ENCODE results near the gene NEURL2. TPM values are rescaled to one million over a fixed set of nuclear protein-coding genes. Genes with fewer than 3 reads are reported as not detected.

The NEURL2 gene
- total and polyA plus RNA-seq, 4 donors, result 1.5 to 8.3 (median 4.9) TPM

GRCh38 chr20:45859916-45860315 lies 31.1 kb downstream of the NEURL2 start:
- H3K4me3 ChIP-seq, result no peak overlapping the region
- no peak for TF ChIP-seq CTCF (IDR thresholded peaks at IDR 0.05; ENCODE audit: control extremely low read depth, extremely low read depth)
- no peak overlapping the region for H3K9ac ChIP-seq (ENCODE audit: insufficient read depth in 1 of 2, low read length in 2 of 2)
- H3K27me3 ChIP-seq (ENCODE audit: control insufficient read depth in 3 of 3, insufficient read depth in 3 of 3, low read length in 2 of 3), result no peaks in the 10 kb centered on the region
- ATAC-seq (ENCODE audit: insufficient read depth, low FRiP score), result no peak
- no peaks in the 10 kb centered on the region for H3K9me3 ChIP-seq (ENCODE audit: control insufficient read depth in 4 of 4, insufficient read depth in 3 of 4, low read length in 3 of 4)
- peaks cover 0 to 4% (median 0%) of the 10 kb centered on the region in 4 donors for H3K36me3 ChIP-seq (ENCODE audit: control insufficient read depth in 4 of 4, insufficient read depth in 4 of 4, low read length in 4 of 4)
- DNase-seq, result no peak
- H3K27ac ChIP-seq (ENCODE audit: low read depth in 1 of 2, low read length in 1 of 2), result no peak overlapping the region
- H3K4me1 ChIP-seq (ENCODE audit: control insufficient read depth in 5 of 5, insufficient read depth in 5 of 5, low read length in 5 of 5), result peaks cover 2 to 19% (median 13%) of the 10 kb centered on the region in 5 donors
- 96 to 99% methylated on average over 5 of the region's 5 CpGs for WGBS, 2 donors

DNA sequence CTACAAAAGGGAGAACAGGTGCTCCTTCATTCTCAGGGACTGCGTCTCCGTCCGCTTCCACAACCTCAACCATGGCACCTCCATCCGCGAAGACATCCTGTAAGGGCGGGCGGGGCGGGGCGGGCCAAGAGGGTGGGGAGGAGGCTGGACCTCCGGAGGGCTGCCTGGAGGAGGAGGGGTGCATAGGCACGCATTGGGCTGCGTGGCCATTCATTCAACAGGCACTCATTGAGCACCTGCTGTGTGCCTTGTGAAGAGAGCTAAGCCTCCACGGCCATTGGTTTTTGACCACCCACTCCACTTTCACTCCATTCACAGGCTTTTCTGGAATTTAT lies 33.2 kb downstream of the NEURL2 start:
- TF ChIP-seq CTCF (IDR thresholded peaks at IDR 0.05; ENCODE audit: control extremely low read depth, extremely low read depth), result no peak
- Histone ChIP-seq H3K27me3 (ENCODE audit: control insufficient read depth in 3 of 3, insufficient read depth in 3 of 3, low read length in 2 of 3) (no peaks in the 10 kb centered on the region), H3K9me3 (ENCODE audit: control insufficient read depth in 4 of 4, insufficient read depth in 3 of 4, low read length in 3 of 4) (no peaks in the 10 kb centered on the region), H3K4me1 (ENCODE audit: control insufficient read depth in 5 of 5, insufficient read depth in 5 of 5, low read length in 5 of 5) (peaks cover 2 to 19% (median 13%) of the 10 kb centered on the region in 5 donors), H3K27ac (ENCODE audit: low read depth in 1 of 2, low read length in 1 of 2) (peak overlapping the region; percentile 65 to 77), H3K4me3 (peak overlapping the region; percentile 45), H3K36me3 (ENCODE audit: control insufficient read depth in 4 of 4, insufficient read depth in 4 of 4, low read length in 4 of 4) (peaks cover 0 to 8% (median 3%) of the 10 kb centered on the region in 4 donors), H3K9ac (ENCODE audit: insufficient read depth in 1 of 2, low read length in 2 of 2) (peak overlapping the region in 1 of 2 donors; percentile 67)
- ATAC-seq (ENCODE audit: insufficient read depth, low FRiP score), result peak; percentile 10
- DNase-seq, result peak in 1 of 3 donors; percentile 26
- WGBS, 2 donors, result 6 to 10% methylated on average over 13 of the region's 13 CpGs

DNA sequence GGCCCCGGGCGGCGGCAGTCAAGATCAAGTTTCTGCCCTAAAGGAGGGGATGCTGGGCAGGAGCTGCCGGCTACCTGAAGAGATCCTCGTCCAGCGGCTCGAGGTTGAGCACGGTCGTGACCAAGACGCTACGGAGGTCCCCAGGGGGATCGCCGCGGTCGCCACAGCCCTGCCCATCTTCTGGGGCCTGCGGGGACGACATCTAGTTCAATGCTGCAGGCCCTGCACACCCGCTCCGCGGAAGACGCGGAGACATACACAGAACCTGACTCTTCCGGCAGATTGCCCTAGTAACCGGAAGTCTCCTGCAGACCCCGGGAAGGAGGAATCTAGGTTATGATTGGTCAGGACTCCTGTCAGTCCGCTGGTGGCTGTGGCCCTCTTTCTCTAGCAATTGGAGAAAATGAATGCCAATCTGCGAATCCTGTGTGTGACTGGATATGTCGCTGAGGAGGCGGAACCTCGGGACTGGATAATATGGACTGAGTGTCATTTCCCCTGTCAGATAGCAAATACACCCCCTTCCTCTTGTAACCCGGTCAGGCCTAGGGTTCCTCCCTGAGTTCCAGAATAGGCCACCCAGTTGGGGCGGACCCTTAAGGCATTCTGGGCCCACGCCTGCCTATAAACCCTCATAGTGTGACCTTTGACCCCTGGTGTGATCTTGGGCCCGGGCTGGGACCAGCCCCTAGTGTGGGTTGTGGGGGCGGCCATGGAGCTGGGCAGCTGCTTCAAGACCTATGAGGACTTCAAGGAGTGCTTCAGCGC lies 33.7 kb downstream of the NEURL2 start, which contains the start of the genes ACOT8 and ZSWIM3:
TSS of gene ACOT8 (minus strand) at position 279 of the 768 bp plus-strand sequence. CDS start at position 202, 77 bp downstream.
TSS of gene ZSWIM3 (plus strand) at position 501 of the 768 bp plus-strand sequence. CDS start at position 713, 212 bp downstream.
- WGBS, 2 donors, result 0% methylated on average over 35 to 36 of the region's 36 CpGs
- Histone ChIP-seq H3K27me3 (ENCODE audit: control insufficient read depth in 3 of 3, insufficient read depth in 3 of 3, low read length in 2 of 3) (no peaks in the 10 kb centered on the region), H3K9me3 (ENCODE audit: control insufficient read depth in 4 of 4, insufficient read depth in 3 of 4, low read length in 3 of 4) (no peaks in the 10 kb centered on the region), H3K36me3 (ENCODE audit: control insufficient read depth in 4 of 4, insufficient read depth in 4 of 4, low read length in 4 of 4) (peaks cover 0 to 8% (median 3%) of the 10 kb centered on the region in 4 donors), H3K9ac (ENCODE audit: insufficient read depth in 1 of 2, low read length in 2 of 2) (peak within 1 kb of the TSS; percentile 55 to 67), H3K27ac (ENCODE audit: low read depth in 1 of 2, low read length in 1 of 2) (peak within 1 kb of the TSS; percentile 77 to 81), H3K4me3 (peak within 1 kb of the TSS; percentile 92), H3K4me1 (ENCODE audit: control insufficient read depth in 5 of 5, insufficient read depth in 5 of 5, low read length in 5 of 5) (peaks cover 2 to 19% (median 13%) of the 10 kb centered on the region in 5 donors)
- no peak for TF ChIP-seq CTCF (IDR thresholded peaks at IDR 0.05; ENCODE audit: control extremely low read depth, extremely low read depth)
- peak; percentile 98 to 100 (median 100) for DNase-seq
- ATAC-seq (ENCODE audit: insufficient read depth, low FRiP score), result peak; percentile 99

Data from lung (tissue), 12 donors.